GM18526 (cell line): ENCODE data around the gene CCDC51.

ENCODE experiments used
- POLR2A ChIP-seq: IDR thresholded peaks from 3 replicates; pipeline ENCODE4 v1.6.1; 2011; ENCODE audit not compliant: insufficient read length; ENCODE audit errors: extremely low read depth

The CCDC51 gene

DNA sequence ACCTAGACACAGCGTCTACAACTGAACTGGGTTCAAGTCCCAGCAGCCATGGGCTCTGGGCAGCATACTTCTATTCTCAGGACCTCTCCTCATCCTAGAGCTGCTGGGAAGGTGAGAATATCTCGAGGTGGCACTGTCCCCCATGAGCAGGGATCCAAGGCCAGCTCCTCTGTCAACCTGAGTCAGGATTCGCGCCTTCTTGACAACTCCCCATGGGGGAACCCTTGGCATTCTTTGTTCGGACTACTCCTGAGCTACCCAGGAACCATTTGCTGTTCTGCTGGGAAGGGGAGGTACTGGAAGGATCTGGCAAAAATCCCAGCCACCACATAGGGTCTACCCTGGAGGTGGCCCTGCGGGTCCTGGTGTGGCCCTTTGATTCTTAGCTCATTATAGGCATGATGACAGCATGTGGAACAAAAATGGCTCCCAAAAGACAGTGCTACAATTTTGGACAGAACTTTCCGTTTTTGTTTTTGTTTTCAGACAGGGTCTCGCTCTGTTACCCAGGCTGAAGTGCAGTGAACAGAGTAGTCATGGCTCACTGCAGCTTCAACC, 32.3 kb downstream of the CCDC51 start:
- no peak for TF ChIP-seq POLR2A

DNA sequence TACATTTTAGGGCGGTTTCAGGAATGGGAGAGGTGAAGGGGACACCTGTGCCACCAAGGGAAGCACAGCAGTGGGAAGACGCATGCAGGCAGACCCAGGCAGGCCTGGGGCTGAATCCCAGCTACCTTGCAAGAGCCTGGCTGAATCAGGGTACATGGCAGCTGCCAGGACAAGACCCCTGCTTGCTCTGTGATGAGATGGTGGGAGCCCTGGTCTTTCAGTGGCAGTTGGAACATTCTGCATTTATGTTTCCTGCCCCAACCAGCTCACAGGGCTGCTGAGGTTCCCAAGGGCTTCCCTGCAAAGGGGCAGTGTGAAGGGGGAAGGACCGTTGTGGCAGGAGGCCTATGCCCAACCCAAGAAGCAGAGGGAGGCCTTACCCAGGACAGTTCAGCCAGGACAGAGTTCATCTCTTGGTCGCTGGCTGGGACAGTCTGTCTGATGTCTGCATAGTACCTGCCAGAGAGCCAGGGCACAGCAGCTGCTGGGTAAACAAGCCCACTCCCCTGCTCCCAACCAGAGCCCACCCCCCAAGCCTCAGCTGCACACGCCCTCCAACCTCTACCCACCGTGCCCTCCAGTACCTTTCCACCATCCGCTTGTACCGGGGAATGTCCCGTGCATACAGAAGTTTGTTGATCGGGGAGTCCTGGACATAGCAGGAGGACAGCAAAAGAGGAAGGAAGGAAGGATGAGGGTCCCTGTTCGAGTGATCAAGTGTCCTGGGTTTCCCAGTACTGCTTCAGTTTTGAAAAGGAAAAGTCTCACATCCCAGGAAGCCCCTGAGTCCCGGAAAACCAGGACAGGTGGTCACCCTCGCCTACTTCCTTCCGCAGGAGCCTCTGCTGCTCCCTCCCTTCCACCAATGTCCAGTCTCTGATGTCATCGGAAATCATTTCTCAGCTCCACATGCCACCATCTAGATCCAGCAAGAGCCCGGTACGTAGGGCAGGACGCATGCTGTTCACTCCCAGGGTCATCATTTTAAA, 33.2 kb downstream of the CCDC51 start:
- no peak for TF ChIP-seq POLR2A

DNA sequence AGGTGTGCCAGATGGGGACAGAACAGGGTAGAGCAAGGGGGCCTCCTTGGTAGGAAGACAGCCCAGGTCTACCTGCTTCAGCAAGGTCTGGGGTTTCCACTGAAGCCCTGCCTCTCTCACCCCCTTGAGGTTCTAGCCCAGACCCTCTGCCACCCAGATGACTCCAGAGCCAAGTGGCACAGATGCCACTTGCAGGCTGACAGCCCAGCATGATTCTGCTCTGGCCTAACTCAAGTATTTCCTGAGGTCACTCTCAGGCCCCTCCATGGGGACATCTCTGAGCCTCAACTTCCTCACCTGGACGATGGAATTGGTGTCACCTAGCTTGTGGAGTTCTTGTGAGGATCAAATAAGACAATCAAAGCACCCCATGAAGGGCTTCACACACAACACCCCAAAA, 33.9 kb downstream of the CCDC51 start:
- TF ChIP-seq POLR2A, result no peak

DNA sequence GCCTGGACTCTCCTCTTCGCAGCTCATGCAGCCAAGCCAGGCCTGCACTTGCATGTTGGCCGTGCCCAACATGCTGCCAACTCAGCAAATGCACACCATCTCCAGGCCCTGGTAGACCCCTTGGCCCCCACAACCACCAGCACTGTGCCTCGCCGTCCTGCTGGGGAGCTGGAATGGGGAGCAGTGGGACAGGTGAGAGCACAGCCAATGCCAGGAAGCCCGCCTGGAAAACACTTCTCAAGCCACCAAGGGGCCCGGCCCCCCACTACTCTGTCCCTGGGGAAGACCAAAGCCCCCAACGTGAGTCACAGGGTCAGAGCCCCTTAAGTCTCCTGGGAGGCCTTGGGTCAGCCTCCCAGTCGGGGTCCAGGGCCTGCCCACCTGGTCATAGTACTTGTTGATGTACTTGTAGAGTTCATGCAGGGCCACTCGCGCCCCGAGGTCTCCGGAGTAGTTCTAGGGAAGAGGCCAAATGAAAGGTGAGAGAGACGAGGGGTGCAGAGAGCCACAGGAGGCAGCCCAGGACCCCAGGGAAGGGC, 34.5 kb downstream of the CCDC51 start:
- no peak for TF ChIP-seq POLR2A

DNA sequence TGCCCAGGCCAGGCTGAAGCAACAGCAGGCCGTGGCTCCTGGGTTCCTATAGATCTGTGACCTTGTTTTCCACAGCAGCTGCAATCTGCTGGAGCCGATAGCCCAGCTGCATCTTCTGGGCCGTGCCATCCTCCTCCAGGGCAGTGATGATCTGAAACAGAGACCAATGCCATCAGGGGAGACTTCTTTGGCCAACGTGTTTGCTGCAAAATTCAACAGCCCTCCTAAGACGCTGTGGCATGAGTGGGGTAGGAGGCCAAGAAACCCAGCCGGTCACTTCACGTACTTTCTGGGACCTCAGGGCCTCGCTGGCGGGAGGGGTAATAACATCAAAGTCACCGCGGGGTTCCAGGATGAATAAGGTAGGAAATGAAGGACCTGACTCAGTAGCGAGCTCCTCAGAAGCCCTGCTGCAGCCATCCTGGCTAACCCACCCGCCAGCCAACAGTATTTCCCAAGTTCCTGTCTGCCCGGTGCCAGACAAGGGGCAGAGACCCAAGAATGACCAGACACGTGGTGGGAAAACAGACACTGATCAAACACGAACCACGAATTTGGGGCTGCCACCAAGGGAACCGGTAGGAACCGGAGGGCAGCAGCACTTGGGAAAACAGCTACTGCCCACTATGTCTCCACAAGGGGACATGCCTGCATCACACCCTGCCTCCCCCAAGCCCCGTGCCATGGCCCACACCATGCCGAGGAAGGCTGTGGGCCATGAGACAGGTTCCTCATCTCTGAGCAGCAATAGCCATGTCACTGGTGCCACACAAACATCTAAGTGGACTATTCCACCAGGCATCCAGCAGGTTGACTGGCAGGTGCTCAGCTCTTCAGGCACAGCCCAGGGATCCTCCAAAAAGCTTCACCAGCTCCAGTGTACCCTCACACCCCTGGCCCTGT, 35.2 kb downstream of the CCDC51 start:
- no peak for TF ChIP-seq POLR2A

DNA sequence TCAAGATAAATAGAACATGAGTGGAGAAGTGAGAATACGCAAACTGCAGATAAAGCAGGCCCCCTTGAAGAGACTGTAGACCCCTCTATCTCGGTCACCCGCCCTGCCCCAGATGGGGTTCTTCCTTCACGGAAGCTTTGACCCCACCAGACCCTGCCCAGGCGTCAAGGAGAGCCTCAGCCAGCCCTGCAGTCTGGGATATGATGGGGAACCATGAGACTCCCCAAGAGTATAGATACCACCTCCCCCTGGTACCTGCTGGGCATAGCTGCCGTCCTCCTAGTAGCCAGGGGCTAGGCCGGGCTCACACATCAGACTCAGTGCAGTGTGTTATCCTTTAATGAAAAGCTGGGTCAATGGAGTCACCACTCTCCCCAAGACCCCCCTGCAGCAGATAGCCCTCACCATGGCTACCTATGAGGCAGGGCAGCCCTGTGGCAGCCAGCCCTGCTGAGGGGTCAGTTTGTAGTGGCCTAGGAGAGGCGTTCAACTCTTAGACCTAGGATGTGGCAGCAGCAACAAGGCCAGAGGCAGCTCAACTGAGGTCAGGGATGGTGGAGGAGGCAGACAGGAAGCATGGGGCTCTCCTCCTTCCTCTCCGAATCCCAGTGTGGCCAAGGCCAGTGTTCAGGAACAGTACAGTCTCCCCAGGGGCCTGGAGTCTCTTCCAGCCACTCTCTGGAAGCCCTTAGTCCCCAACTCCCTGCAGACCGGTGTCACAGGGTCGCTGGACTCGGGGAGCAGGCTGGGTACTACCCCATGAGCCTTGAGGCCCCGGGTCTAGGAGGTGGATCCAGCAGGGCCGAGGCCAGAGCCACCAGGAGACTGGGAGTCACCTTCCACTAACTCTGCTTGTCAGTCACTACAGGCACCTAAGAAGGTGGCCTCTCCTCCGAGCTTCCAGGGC, 36.1 kb downstream of the CCDC51 start:
- TF ChIP-seq POLR2A, result no peak

DNA sequence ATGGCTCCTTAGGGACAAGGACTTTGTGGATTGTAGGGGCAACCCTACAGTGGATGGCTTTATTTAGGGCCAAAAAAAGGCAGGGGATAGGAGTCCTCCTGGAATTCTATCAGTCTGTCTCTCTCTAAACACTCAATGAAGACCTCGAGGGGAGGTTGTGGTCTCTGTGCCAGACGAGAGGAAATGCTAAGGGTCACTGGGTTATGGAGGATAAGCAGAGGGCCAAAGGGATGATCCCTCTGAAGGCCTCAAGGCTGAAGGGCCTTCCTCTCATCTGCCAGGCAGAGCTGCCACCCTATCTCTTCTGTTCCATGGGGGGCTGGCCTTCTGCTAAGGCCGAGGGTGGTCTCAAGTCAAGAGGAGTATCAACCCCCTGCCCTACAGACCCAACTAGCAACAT, 37.0 kb downstream of the CCDC51 start:
- no peak for TF ChIP-seq POLR2A

DNA sequence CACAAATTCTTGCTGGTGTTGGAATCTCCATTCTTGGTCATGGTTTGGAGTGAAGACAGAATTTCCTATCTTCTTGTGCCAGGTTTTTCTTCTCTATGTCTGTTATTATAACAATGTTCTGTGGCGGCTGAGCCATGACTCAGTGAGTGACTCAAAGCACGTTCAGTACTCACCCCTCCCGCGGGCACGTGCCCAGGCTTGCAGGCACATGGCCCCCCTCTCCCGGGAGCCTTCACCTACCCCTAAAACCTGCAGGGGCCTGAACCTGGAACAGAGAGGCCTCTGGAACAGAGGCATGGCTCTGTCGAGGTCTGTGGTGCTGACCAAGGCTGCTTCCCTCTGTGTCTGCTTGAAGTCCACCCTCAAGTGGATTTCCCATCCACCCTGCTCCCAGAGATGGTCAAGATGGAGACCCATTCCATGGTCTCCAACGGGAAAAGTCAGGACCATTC, 37.6 kb downstream of the CCDC51 start:
- no peak for TF ChIP-seq POLR2A

DNA sequence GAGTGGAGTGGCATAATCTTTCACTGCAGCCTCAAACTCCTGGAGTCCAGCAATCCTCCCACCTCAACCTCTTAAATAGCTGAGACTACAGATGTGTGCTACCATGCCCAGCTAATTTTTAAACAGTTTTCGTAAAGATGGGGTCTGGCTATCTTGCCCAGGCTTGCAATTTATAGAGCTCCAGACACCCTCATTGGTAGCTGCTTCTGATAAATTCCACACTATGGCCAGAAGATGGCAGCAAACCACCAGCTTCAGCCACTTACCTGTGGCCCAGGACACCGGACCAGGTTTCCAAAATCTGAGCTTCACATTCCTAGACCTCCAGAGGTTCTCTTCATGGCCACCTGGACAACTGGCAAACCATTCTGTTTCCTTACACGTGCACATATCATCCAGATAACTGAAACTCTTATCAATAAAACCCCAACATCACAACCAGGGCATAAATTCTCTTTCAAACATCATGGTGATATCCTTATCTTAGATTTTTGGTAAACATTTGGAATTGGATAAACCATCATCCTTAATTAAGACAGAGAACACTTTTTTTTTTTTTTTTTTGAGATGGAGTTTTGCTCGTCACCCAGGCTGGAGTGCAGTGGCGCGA, 39.0 kb downstream of the CCDC51 start:
- TF ChIP-seq POLR2A, result no peak

DNA sequence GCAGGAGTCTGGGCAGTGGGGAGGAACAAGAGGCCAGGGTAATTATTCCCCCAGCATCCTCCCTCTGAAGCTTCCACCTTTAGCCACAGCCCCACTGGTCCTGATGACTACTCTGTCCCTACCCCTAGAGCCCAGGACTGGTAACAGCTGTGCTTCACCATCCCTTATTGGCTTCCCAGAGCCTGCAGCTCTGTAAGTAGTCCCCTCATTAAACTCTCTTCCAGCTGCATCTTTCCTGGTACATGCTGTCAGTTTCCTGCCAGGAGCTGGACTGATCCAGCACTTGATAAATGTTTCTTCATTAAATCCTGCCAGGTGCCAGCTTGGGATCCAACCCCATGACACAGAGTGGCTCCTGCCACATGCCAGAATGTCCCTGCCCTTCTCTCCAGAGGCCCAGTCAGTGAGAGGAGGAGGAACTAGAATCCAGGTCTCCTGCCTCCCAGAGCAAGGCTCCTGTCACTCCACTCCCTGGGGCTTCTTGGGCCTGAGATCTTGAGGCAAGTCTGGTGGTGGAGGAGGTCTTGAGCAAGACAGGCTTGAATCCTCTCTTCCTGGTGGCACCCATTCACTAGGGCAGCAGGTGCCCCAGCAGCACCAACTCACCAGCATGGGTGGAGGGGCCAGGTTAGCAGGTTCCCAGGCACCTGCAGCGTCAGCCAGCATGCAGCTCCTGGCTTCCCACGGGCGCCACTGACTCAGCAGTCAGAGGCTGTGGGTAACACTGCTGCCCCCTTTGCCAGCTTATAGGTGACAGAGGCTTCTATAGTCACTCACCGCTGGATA, 40.3 kb downstream of the CCDC51 start:
- no peak for TF ChIP-seq POLR2A

DNA sequence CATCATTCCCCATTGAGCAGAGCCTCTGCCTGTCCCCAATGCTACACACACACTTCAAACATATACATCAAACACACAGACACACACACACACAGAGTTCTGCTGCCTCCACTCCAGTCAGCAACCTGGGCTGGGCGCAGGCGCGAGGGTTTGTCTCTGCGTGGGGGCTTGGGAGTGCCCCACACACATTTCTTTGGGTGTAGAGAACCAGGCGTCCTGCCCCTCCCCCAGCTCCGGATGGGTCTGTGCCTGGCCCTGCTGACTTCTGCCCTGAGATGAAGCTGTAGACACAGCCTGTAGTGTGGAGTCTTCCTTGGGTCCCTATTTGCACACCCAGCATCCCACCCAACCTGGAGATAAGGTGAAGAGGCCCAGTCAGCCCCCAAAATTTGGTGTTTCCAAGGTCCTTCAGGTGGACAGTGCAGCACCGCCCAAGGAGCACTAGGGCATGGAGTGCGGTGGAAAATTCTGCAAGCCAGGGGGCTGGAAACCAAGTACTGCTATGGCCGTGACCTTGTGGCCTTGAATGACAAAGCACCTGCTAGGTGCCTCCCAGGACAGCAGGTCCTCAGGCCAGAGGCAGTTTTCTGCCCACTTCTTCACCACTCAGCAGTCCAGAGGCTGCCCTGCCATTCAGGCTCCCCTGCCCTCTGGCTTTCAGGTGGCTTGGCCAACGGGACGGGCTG, 41.1 kb downstream of the CCDC51 start:
- TF ChIP-seq POLR2A, result no peak

DNA sequence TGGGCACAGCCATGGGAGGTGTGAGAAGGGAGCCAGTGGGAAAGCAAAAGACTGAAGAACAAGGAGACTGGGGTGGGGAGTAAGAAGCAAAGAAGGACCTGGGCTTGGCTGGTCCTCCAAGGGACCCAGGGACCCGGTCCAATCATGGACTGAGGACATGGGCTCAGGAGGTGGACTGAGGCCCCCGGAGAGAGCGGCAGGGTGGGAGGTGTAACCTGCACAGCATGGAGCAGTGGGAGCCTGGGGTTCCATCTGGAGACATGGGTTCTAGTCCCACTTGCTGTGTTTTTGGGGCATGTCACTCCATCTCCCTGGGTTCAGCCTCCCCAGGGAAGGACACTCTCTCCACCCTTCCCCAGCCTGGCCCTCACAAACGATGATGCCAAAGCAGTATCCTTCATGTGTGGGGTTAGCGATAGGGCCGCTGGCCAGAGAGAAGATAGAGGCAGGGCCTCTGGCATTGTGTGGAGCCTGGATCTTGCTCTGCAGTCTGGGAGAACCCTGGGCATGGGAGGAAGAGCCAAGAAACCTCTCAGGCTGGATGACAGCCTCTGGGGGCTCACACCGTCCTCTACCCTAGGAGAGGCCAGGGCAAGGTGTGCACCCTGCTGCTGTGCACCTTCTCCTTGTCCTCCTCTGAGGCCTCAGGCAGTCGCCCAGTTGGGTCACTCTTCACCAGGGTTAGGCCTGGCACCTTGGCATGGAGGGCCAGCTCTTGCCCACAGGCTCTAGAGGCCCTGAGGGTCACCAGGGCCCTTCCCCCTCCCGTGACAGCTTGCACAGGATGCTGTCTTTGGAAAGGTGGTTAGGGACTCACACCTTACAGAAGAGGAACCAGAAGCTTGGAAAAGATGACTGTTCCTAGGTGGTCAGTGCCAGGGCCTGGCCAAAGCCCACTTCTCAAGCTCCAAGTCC, 41.9 kb downstream of the CCDC51 start:
- no peak for TF ChIP-seq POLR2A

DNA sequence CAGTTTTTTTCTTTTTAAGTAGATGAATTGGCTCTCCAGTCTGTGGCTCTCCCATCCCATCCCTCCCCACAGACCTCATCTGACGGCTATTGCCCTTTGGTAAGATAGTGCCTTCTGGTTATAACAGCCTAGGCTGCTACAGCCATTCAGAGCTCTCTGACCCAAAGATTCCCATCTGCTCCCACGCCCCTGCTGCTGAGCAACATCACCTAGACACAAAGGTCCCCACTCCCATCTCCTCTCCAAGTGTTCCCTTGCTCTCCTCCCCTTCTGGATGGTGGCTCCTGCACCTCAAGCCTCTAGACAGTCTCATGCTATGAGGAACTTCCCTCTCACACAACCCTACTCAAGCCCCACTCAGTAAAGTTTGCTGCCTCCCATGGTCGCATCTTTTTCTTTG, 44.2 kb downstream of the CCDC51 start:
- no peak for TF ChIP-seq POLR2A
